IMR-90 (cell line): ENCODE data around the gene SLC6A6.

Source experiments
- BHLHE40 ChIP-seq: fragments of 150-350 bp; IDR thresholded peaks from 2 replicates; pipeline ENCODE4 v1.6.1; 2016; ENCODE audit warnings: mild to moderate bottlenecking, low read depth, low read length
- CEBPB ChIP-seq: IDR thresholded peaks from 2 replicates; pipeline ENCODE4 v1.6.1; 2012; ENCODE audit warnings: low read depth, low read length, improper control_type of control experiment
- FOS ChIP-seq: fragments of 150-350 bp; IDR thresholded peaks from 2 replicates; pipeline ENCODE4 v1.6.1; 2016; ENCODE audit warnings: low read depth, low read length
- MAZ ChIP-seq: IDR thresholded peaks from 2 replicates; pipeline ENCODE4 v1.6.1; 2012; ENCODE audit warnings: low read depth, mild to moderate bottlenecking, low read length, improper control_type of control experiment, moderate library complexity, borderline replicate concordance
- POLR2A ChIP-seq: IDR thresholded peaks from 2 replicates; pipeline ENCODE4 v1.6.1; 2012; ENCODE audit warnings: mild to moderate bottlenecking, low read depth, low read length
- RFX5 ChIP-seq: IDR thresholded peaks from 2 replicates; pipeline ENCODE4 v1.8.0; 2012; ENCODE audit warnings: low read depth, mild to moderate bottlenecking, low read length, moderate library complexity
- USF2 ChIP-seq: fragments of 150-350 bp; IDR thresholded peaks from 2 replicates; pipeline ENCODE4 v1.6.1; 2017; ENCODE audit warnings: mild to moderate bottlenecking, antibody characterized with exemption, low read length, low read depth
- TF ChIP-seq, protein P1 (sequence below): conservative IDR thresholded peaks from 2 replicates; pipeline ENCODE4 v1.5.1; 2012; ENCODE audit warnings: mild to moderate bottlenecking, low read depth, low read length, improper control_type of control experiment
- TF ChIP-seq, protein P2 (sequence below): fragments of 150-350 bp; IDR thresholded peaks from 2 replicates; pipeline ENCODE4 v1.6.1; 2016; ENCODE audit warnings: low read depth, mild to moderate bottlenecking, low read length, moderate library complexity, borderline replicate concordance

DNA sequence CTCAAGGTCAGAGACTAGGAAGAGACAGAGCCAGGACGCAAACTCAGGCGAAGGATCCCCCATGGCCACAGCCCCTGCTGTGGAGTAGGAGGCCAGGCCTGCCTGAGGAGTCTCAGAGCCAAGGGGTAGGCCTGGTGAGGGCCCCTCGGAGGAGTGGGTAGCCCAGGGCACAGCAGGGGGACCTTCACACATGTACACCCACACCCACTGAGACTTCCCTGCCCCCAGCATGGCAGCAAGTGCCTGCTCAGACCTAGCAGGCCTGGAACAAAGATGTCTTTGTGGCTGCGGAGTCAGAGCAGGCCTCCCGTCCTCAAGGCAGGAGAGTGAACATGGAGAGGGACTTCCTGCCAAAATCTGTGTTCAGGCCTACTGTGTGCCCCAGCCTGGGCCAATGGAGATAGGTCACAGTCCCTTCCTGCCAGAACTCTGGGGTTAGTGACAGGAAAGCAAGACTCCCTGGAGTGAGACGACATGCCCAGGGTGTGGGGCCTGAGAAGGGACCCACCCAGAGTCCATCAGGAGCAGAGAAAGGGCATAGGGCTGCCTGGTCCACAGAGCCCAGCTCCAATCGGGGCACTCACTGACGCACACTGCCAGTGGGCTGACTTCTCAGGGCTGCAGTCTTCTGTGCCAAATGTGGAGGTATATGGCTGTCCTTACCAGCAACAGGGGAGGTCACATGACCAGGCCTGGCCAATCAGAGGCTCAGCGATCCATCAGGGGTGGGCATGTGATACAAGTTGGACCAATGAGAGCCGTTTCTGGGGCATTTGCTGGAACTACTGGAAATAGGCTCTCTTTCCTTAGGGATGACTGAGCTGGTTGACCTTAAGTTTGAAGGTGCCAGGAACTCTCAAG lies 135.4 kb downstream of the SLC6A6 start:
- TF ChIP-seq RFX5 (no peak), FOS (no peak), POLR2A (no peak), MAZ (no peak), BHLHE40 (no peak), CEBPB (no peak), USF2 (peak; percentile 86)
- TF ChIP-seq, protein P1, sequence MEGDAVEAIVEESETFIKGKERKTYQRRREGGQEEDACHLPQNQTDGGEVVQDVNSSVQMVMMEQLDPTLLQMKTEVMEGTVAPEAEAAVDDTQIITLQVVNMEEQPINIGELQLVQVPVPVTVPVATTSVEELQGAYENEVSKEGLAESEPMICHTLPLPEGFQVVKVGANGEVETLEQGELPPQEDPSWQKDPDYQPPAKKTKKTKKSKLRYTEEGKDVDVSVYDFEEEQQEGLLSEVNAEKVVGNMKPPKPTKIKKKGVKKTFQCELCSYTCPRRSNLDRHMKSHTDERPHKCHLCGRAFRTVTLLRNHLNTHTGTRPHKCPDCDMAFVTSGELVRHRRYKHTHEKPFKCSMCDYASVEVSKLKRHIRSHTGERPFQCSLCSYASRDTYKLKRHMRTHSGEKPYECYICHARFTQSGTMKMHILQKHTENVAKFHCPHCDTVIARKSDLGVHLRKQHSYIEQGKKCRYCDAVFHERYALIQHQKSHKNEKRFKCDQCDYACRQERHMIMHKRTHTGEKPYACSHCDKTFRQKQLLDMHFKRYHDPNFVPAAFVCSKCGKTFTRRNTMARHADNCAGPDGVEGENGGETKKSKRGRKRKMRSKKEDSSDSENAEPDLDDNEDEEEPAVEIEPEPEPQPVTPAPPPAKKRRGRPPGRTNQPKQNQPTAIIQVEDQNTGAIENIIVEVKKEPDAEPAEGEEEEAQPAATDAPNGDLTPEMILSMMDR: no peak
- TF ChIP-seq, protein P2, sequence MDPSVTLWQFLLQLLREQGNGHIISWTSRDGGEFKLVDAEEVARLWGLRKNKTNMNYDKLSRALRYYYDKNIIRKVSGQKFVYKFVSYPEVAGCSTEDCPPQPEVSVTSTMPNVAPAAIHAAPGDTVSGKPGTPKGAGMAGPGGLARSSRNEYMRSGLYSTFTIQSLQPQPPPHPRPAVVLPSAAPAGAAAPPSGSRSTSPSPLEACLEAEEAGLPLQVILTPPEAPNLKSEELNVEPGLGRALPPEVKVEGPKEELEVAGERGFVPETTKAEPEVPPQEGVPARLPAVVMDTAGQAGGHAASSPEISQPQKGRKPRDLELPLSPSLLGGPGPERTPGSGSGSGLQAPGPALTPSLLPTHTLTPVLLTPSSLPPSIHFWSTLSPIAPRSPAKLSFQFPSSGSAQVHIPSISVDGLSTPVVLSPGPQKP: no peak
